GM21528 (cell line): Measurements from ENCODE around the gene OSMR.
"Not testable (repeated sequence)": the region's sequence is repeated elsewhere in the genome, so short reads cannot be mapped to it uniquely, and the experiment has no call there.

ENCODE experiments used
- ATAC-seq: cut with Tn5 transposase; IDR thresholded peaks from one replicate; pipeline ENCODE4 v1.9.1; 2021; ENCODE audit warnings: mild to moderate bottlenecking, moderate library complexity; ENCODE audit not compliant: unreplicated experiment, low FRiP score

The OSMR gene

DNA sequence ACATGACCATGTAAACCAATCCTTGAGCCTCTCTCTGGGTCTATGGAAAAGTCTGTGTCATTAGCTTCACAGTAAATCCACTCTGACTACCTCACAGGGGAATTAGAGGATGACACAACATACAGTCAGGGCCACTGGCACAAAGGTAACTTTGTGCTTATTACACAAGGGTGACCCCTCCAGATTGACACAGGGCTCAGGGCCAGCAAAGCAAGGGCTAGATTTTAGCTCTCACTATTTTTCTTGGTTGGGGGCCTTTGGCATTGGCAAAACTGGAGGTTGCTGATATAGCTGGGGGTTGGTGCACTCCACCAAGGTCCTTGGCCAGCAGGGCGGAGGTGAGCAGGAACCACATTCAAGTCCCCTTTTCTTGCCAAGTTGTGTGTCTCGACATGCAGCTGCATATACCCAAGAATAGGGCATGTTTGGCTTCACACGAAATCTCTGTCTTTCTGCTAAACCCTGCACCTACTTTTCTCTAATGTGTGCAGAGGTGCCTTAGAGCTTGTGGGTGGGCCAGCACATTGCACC lies 15.2 kb upstream of the OSMR start:
- ATAC-seq = no peak

- ATAC-seq = no peak
Measured at GRCh38 chr5:38831117-38831516, 14.7 kb upstream of the OSMR start.

GRCh38 chr5:38831909-38832308 lies 13.9 kb upstream of the OSMR start:
- ATAC-seq = no peak

DNA sequence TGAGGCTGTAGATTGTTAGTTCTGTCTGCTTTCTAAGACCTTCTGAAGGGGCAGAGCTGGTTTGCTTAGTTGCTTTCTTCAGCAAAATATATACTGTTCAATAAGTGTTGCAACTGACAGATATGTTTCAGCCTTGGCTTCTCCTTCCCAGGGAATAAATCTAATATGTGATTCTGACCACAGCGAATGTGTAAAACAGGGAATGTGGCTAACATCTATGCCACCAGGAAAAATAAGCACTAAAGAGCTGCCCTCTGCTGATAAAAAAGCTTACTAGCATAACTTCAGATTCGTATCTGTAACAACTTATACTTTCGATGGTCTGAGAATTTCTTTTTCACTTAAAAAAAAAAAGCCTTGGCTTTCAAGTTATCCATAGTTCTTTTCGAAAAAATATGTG lies 13.0 kb upstream of the OSMR start:
- no peak for ATAC-seq

DNA sequence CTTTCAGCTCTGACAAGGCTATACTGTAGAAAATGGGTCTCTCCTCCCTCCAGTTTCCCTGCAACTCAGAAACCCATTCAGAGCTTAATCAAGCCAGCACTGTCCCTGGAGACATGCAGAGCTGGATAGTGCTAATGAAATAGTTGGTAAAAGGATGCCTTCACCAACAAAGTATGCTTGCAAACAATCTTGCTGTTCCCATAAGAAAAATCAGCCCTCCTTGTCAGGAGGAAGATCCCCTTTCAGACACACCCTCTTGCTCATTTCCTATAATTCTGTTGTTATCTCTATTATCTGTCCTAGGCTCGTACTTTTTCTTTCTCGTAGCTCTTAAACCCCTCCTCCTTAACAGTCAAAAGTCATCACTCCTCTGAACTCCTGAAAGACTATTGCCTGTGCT lies 9.9 kb upstream of the OSMR start:
- no peak for ATAC-seq

GRCh38 chr5:38837416-38837815 lies 8.4 kb upstream of the OSMR start:
- no peak for ATAC-seq

GRCh38 chr5:38837932-38838331 lies 7.9 kb upstream of the OSMR start:
- ATAC-seq = no peak

DNA sequence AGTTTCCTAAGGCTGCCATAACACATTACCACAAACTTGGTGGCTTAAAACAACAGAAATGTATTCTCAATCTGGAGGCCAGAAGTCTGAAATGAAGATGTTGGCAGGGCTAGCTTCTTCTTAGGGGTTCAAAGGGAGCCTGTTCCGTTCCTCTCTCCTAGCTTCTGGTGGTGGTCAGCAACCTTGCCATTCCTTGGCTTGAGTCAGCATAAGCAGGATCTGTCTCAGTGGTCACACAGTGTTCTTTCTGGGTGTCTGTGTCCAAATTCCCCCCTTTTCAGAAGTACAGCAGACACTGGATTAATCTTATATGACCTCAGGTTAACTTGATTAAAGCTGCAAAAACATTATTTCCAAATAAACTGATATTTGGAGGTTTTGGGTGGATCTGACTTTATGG lies 2.1 kb upstream of the OSMR start:
- ATAC-seq = no peak

GRCh38 chr5:38846379-38847011 lies 683 bp downstream of the OSMR start:
- ATAC-seq = no peak

GRCh38 chr5:38847559-38848347 lies 1.9 kb downstream of the OSMR start:
- no peak for ATAC-seq

DNA sequence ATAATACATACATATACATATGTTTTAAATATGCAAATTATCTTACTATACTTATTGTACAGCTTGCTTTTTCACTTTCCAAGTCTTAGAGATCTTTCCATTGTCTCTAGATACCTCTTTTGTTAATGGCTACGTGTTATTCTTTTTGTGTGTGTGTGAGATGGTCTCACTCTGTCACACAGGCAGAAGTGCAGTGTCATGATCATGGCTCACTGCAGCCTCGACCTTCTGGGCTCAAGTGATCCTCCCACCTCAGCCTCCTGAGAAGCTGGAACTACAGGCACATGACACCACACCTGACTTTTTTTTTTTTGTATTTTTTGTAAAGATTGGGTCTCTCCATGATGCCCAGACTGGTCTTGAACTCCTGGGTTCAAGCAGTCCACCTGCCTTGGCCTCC lies 2.8 kb downstream of the OSMR start:
- no peak for ATAC-seq

GRCh38 chr5:38851640-38852039 lies 5.8 kb downstream of the OSMR start:
- ATAC-seq = not testable (repeated sequence)

DNA sequence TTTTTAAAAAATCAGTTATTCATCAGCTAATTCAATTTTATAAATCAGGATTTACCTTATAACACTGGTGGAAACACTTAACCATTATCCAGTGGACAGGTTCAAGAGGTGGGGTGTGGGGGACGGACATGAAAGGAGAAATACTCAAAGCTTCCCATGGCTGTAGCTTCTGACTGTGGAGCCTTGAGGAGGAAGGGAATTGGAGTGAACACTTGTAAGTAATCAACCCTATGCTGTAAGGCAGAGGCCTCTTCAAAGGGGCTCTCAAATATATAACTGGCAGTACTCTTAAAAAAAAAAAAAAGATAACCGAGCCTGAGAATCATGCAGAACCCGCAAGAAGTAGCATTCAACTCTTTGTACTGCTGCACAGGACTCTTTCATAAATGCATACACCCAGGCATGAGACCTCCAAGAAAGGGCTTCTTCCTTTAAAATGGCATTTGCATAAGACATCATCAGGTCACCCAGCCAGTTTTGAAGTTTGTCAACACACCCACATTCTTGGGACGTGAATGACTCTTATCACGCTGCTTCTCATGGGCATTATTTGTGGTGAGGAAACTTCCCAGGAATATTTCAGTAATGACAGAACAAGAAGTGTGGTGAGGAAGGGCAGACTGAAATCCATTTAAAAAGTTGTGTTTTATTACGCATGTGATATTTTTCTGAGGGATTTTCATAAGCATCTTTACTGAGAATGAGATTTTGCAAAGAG lies 8.1 kb downstream of the OSMR start:
- ATAC-seq = no peak

GRCh38 chr5:38854907-38855306 lies 9.1 kb downstream of the OSMR start:
- ATAC-seq = no peak

DNA sequence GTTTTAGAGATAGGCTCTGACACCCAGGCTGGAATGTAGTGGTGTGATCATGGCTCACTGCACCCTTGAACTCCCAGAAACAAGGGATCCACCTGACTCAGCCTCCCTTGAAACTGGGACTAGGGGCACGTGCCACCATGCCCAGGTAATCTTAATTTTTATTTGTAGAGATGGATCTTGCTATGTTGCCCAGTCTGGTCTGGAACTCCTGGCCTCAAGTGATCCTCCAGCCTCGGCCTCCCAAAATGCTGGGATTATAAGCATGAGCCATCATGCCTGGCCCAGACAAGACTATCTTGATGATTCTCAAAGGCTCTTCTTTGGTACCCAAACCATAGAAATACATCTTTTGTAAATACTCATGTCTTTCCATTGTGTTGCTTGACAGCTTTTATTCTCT lies 10.8 kb downstream of the OSMR start:
- ATAC-seq = no peak

- no peak for ATAC-seq
Measured at GRCh38 chr5:38858839-38859238, 13.0 kb downstream of the OSMR start.

- ATAC-seq = not testable (repeated sequence)
Measured at GRCh38 chr5:38861986-38862770, 16.4 kb downstream of the OSMR start.

- ATAC-seq = no peak
Measured at GRCh38 chr5:38866362-38867031, 20.7 kb downstream of the OSMR start.

- no peak for ATAC-seq
Measured at GRCh38 chr5:38867032-38867398, 21.2 kb downstream of the OSMR start.

DNA sequence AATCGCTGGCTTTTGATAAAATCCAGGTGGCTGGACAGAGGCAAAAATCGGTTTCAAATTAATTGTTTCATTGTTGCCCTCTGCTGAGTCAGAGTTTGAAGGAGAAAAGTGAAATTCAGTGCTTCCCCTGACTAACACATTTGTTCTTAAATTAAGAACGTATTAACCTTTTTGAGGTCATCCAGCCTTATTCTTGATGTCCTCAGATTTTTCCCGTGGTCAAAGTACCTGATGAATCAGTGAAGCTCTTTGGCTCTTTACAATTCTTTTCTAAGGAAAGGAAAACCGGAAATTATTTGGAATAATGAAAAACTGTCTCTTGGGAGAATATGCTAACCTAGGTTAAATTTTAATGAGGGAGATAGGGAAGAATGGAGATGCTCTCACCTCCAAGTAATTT lies 21.6 kb downstream of the OSMR start:
- ATAC-seq = no peak
